Neuronal stem cell (in vitro differentiated cells): ENCODE measurements around the gene SIK3.

Experiments
- DNase-seq: peaks from one replicate; pipeline ENCODE4 v3.0.0-alpha.2; 2013; ENCODE audit warnings: low spot score
- H2AFZ ChIP-seq: one replicate; pipeline ENCODE4 v1.6.1; 2013; ENCODE audit warnings: mild to moderate bottlenecking, low read length, inconsistent platforms
- H2AK5ac ChIP-seq: 2 replicates; pipeline ENCODE4 v1.6.1; 2013; ENCODE audit warnings: low read depth, mild to moderate bottlenecking, inconsistent platforms, low read length, moderate library complexity, mixed read lengths
- H2BK120ac ChIP-seq: 2 replicates; pipeline ENCODE4 v1.6.1; 2013; ENCODE audit warnings: low read depth, mild to moderate bottlenecking, inconsistent platforms, low read length, moderate library complexity, mixed read lengths
- H2BK12ac ChIP-seq: one replicate; pipeline ENCODE4 v1.6.1; 2013; ENCODE audit warnings: low read length, inconsistent platforms
- H2BK15ac ChIP-seq: 2 replicates; pipeline ENCODE4 v1.6.1; 2013; ENCODE audit warnings: mild to moderate bottlenecking, low read length, inconsistent platforms, mixed read lengths
- H2BK5ac ChIP-seq: one replicate; pipeline ENCODE4 v1.6.1; 2013; ENCODE audit warnings: inconsistent platforms, mild to moderate bottlenecking, low read length, moderate library complexity
- H3K14ac ChIP-seq: one replicate; pipeline ENCODE4 v1.6.1; 2013; ENCODE audit warnings: low read length, inconsistent platforms
- H3K18ac ChIP-seq: 2 replicates; pipeline ENCODE4 v1.6.1; 2013; ENCODE audit warnings: low read length, inconsistent platforms
- H3K23ac ChIP-seq: 2 replicates; pipeline ENCODE4 v1.6.1; 2013; ENCODE audit warnings: low read depth, mild to moderate bottlenecking, mixed read lengths, low read length, inconsistent platforms; ENCODE audit not compliant: poor library complexity
- H3K27ac ChIP-seq: replicated peaks from 3 replicates; pipeline ENCODE4 v1.5.1; 2013; ENCODE audit warnings: low read length, inconsistent platforms
- H3K27me3 ChIP-seq, 3 experiments: 2 replicates each; pipeline ENCODE4 v1.6.1; 2013; ENCODE audit warnings: low read length in 3 of 3, mild to moderate bottlenecking in 2 of 3, inconsistent platforms in 1 of 3, low read depth in 1 of 3, mixed read lengths in 1 of 3, moderate library complexity in 1 of 3; ENCODE audit not compliant: control insufficient read depth in 3 of 3, insufficient read depth in 3 of 3
- H3K36me3 ChIP-seq, 2 donors: replicated peaks in 1 of 2; 2 replicates each; pipeline ENCODE4 v1.6.1; 2013; ENCODE audit warnings: low read length in 2 of 2; ENCODE audit not compliant: control insufficient read depth in 2 of 2, insufficient read depth in 2 of 2
- H3K4ac ChIP-seq: 2 replicates; pipeline ENCODE4 v1.6.1; 2013; ENCODE audit warnings: inconsistent platforms, mild to moderate bottlenecking, low read length, moderate library complexity
- H3K4me1 ChIP-seq, 2 donors: 1 replicate in 1 of 2; 2 replicates in 1 of 2; pipeline ENCODE4 v1.6.1; 2013; ENCODE audit warnings: low read length in 2 of 2, low read depth in 1 of 2; ENCODE audit not compliant: control insufficient read depth in 2 of 2, insufficient read depth in 1 of 2
- H3K4me2 ChIP-seq: one replicate; pipeline ENCODE4 v1.6.1; 2013; ENCODE audit warnings: mild to moderate bottlenecking, low read length, inconsistent platforms; ENCODE audit not compliant: insufficient read depth, poor library complexity, severe bottlenecking
- H3K4me3 ChIP-seq, 2 donors: 2 replicates each; pipeline ENCODE4 v1.5.1; 2013; ENCODE audit warnings: low read length in 2 of 2, mild to moderate bottlenecking in 2 of 2, inconsistent platforms in 1 of 2, moderate library complexity in 1 of 2
- H3K79me1 ChIP-seq: one replicate; pipeline ENCODE4 v1.6.1; 2013; ENCODE audit warnings: low read depth, mild to moderate bottlenecking, inconsistent platforms, low read length, moderate library complexity
- H3K9ac ChIP-seq: one replicate; pipeline ENCODE4 v1.6.1; 2013; ENCODE audit warnings: mild to moderate bottlenecking, low read depth, low read length, inconsistent platforms; ENCODE audit not compliant: poor library complexity
- H3K9me3 ChIP-seq, 2 donors: replicated peaks in 1 of 2; 2 replicates each; pipeline versions ENCODE3 to v1.6.1; 2013; ENCODE audit warnings: low read length in 2 of 2, mild to moderate bottlenecking in 2 of 2, inconsistent platforms in 1 of 2, low read depth in 1 of 2, mixed read lengths in 1 of 2, moderate library complexity in 1 of 2; ENCODE audit not compliant: control insufficient read depth in 2 of 2, insufficient read depth in 1 of 2
- H4K8ac ChIP-seq: one replicate; pipeline ENCODE4 v1.6.1; 2013; ENCODE audit warnings: low read depth, mild to moderate bottlenecking, inconsistent platforms, low read length, moderate library complexity
- H4K91ac ChIP-seq: one replicate; pipeline ENCODE4 v1.6.1; 2013; ENCODE audit warnings: low read length, low read depth, mild to moderate bottlenecking, inconsistent platforms; ENCODE audit not compliant: poor library complexity
- WGBS, 2 donors: extraction: QIAGEN DNeasy Blood & Tissue Kit; methylation state at CpG; one replicate each; pipeline ENCODE4 v1.1.7; 2013; ENCODE audit warnings: missing lambda C conversion rate in 2 of 2, mixed read lengths in 1 of 2; ENCODE audit not compliant: insufficient read length in 2 of 2, insufficient replicate concordance in 1 of 2; ENCODE audit errors: extremely low coverage in 2 of 2; 5-methylcytosine and 5-hydroxymethylcytosine counted together

Gene SIK3

DNA sequence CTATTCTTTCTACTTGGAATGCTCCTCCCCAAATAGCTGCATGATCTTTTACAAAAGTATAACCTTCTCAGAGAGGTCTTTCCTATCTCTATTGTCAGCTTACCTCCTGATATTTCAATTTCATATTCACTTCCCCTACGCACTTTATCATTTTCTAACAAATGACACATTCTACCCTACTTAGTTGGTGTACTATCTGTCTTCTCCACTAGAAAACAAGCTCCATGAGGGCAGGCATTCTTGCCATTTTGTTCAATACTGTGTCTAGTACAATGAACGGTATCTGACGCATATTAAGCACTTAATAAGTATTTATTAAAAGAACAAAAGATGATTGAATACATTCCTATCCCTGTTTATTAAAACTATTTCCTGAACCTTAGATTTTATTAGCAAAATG lies 164.3 kb downstream of the SIK3 start:
- H2BK12ac ChIP-seq = no peak overlapping the region
- WGBS, 2 donors = 100% methylated on average over 1 of the region's 3 CpGs; no CpG with 5 or more reads in 1 of the 2 donors

GRCh38 chr11:116932181-116932580 lies 166.0 kb downstream of the SIK3 start:
- H3K18ac ChIP-seq = no peak overlapping the region
- H3K36me3 ChIP-seq = peaks cover under 1 to 5% of the 10 kb centered on the region in 2 donors
- no peak overlapping the region for H2BK12ac ChIP-seq
- H3K27me3 ChIP-seq = no peaks in the 10 kb centered on the region
- H2BK120ac ChIP-seq = no peak overlapping the region
- H3K14ac ChIP-seq = no peak overlapping the region
- H3K4me2 ChIP-seq = no peak overlapping the region
- H3K4me1 ChIP-seq = peaks cover 2 to 12% of the 10 kb centered on the region in 2 donors
- no peak overlapping the region for H2BK15ac ChIP-seq
- WGBS, 2 donors = no CpG with 5 or more reads among the region's 7 CpGs
- H3K9me3 ChIP-seq = no peaks in the 10 kb centered on the region
- DNase-seq = no peak
- H2AK5ac ChIP-seq = no peak overlapping the region
- no peak overlapping the region for H3K27ac ChIP-seq
- no peak overlapping the region for H2AFZ ChIP-seq
- H3K23ac ChIP-seq = no peak overlapping the region
- no peak overlapping the region for H3K4me3 ChIP-seq
- H2BK5ac ChIP-seq = no peak overlapping the region
- H3K79me1 ChIP-seq = no peaks in the 10 kb centered on the region
- H4K8ac ChIP-seq = no peak overlapping the region
- no peak overlapping the region for H3K9ac ChIP-seq
- H3K4ac ChIP-seq = no peak overlapping the region
- no peak overlapping the region for H4K91ac ChIP-seq

More for the DNA sequence above, 164.3 kb downstream of the SIK3 start:
- peaks cover 2 to 12% of the 10 kb centered on the region in 2 donors for H3K4me1 ChIP-seq
- no peak overlapping the region for H3K4ac ChIP-seq
- no peak for DNase-seq
- no peak overlapping the region for H4K8ac ChIP-seq
- H2BK5ac ChIP-seq = no peak overlapping the region
- H3K4me3 ChIP-seq = no peak overlapping the region
- no peak overlapping the region for H4K91ac ChIP-seq
- no peaks in the 10 kb centered on the region for H3K79me1 ChIP-seq
- peaks cover 0 to 4% of the 10 kb centered on the region in 2 donors for H3K36me3 ChIP-seq
- H3K23ac ChIP-seq = no peak overlapping the region
- no peak overlapping the region for H2AFZ ChIP-seq
- no peak overlapping the region for H3K27ac ChIP-seq
- no peaks in the 10 kb centered on the region for H3K9me3 ChIP-seq
- no peak overlapping the region for H3K9ac ChIP-seq
- H3K4me2 ChIP-seq = no peak overlapping the region
- H2BK15ac ChIP-seq = no peak overlapping the region
- no peak overlapping the region for H3K14ac ChIP-seq
- no peak overlapping the region for H2BK120ac ChIP-seq
- H3K27me3 ChIP-seq = no peaks in the 10 kb centered on the region
- no peak overlapping the region for H2AK5ac ChIP-seq
- H3K18ac ChIP-seq = no peak overlapping the region

DNA sequence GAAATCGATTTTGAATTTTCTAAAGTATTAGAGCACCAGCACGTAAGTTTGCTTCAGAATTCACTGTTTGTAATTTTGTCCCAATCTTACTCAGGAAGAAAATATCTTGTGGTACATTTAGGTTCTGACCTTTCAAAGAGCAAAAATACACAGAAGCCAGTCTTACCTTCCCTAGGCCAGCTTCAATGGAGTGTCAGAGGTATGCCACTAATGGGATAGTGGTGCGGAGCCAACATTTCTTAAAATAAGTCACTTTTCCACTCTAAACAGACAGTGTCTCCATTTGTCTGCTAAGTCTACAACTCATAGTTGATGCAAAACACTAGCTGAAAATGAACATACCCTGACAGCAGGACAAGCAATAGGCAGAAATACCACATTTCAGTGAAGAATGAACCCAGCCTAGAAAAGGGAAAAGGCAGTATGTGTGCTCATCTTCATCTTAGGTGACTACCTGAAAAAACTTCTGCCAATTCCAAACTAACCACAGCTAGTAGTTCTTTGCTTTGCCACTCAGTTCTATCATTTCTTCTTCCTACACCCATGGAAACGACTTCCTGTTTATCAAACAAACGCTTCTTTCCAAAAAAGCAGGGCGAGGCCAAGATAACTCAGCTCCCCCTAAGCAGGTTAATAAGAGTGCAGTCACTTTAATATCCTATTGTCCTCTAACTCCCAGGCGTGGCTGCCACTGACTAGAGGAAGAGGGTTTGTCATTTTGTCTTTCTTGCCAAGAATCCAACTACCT lies 166.8 kb downstream of the SIK3 start:
- Histone ChIP-seq H2AFZ (no peak overlapping the region), H4K8ac (no peak overlapping the region), H3K18ac (no peak overlapping the region), H3K9me3 (no peaks in the 10 kb centered on the region), H3K14ac (no peak overlapping the region), H3K4me1 (peaks cover 2 to 12% of the 10 kb centered on the region in 2 donors), H3K27ac (no peak overlapping the region), H3K9ac (no peak overlapping the region), H2AK5ac (no peak overlapping the region), H2BK120ac (no peak overlapping the region), H4K91ac (no peak overlapping the region), H3K79me1 (no peaks in the 10 kb centered on the region), H3K4ac (no peak overlapping the region), H2BK12ac (no peak overlapping the region), H3K4me2 (no peak overlapping the region), H2BK15ac (no peak overlapping the region), H3K4me3 (no peak overlapping the region), H2BK5ac (no peak overlapping the region), H3K27me3 (no peaks in the 10 kb centered on the region), H3K23ac (no peak overlapping the region), H3K36me3 (peaks cover 1 to 12% of the 10 kb centered on the region in 2 donors)
- no peak for DNase-seq
- WGBS, 2 donors = no CpG with 5 or more reads among the region's 7 CpGs

DNA sequence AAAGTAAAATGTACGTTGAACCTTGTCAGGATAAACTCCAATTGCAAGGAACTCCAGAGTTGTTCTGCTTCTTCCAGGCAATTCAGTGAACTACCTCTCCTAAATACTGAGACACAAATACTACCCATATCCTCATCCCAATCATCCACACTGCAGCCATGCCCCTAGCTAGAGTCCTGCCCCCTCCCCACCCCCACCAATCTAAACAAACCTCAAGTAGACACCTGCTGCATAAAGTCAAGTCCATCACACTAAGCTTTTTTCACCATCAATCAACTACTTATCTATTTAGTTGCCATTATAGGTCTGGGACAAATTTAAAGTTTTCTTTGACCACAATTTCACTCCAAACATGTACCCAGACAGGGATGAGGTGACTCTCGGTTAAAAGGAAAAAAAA lies 167.6 kb downstream of the SIK3 start:
- no CpG with 5 or more reads among the region's 2 CpGs for WGBS, 2 donors

More for the DNA sequence above, 167.6 kb downstream of the SIK3 start:
- no peak overlapping the region for H3K23ac ChIP-seq
- no peak overlapping the region for H2BK12ac ChIP-seq
- H3K4me3 ChIP-seq = no peak overlapping the region
- no peak overlapping the region for H4K91ac ChIP-seq
- H3K4me2 ChIP-seq = no peak overlapping the region
- H2BK120ac ChIP-seq = no peak overlapping the region
- no peak overlapping the region for H2AK5ac ChIP-seq
- no peaks in the 10 kb centered on the region for H3K9me3 ChIP-seq
- no peak overlapping the region for H3K27ac ChIP-seq
- peaks cover 1 to 17% of the 10 kb centered on the region in 2 donors for H3K36me3 ChIP-seq
- no peak overlapping the region for H2BK5ac ChIP-seq
- no peak overlapping the region for H4K8ac ChIP-seq
- H2BK15ac ChIP-seq = no peak overlapping the region
- no peak for DNase-seq
- H3K27me3 ChIP-seq = no peaks in the 10 kb centered on the region
- H3K79me1 ChIP-seq = no peaks in the 10 kb centered on the region
- no peak overlapping the region for H3K18ac ChIP-seq
- no peak overlapping the region for H3K4ac ChIP-seq
- H2AFZ ChIP-seq = no peak overlapping the region
- peaks cover 2 to 12% of the 10 kb centered on the region in 2 donors for H3K4me1 ChIP-seq
- H3K9ac ChIP-seq = no peak overlapping the region
- H3K14ac ChIP-seq = no peak overlapping the region
